ENCODE results near the gene PRKG1.
"Not testable (repeated sequence)": the region's sequence is repeated elsewhere in the genome, so short reads cannot be mapped to it uniquely, and the experiment has no call there.

The PRKG1 gene

GRCh38 chr10:51748959-51749358 is 674.7 kb downstream of the PRKG1 start:
- no peak overlapping the region for H3K27ac ChIP-seq (replicated peaks)
- no peak overlapping the region for H3K4me3 ChIP-seq (replicated peaks; ENCODE audit: insufficient read depth, low read length)
- no peak for DNase-seq (ENCODE audit: low read depth in 1 of 2, low spot score in 1 of 2)

GRCh38 chr10:51758366-51758765 is 684.1 kb downstream of the PRKG1 start:
- H3K27ac ChIP-seq (replicated peaks): no peak overlapping the region

More at GRCh38 chr10:51748959-51749358, 674.7 kb downstream of the PRKG1 start:
- H3K27me3 ChIP-seq (ENCODE audit: insufficient read depth, poor library complexity, severe bottlenecking): no peaks in the 10 kb centered on the region
- TF ChIP-seq, protein P1, sequence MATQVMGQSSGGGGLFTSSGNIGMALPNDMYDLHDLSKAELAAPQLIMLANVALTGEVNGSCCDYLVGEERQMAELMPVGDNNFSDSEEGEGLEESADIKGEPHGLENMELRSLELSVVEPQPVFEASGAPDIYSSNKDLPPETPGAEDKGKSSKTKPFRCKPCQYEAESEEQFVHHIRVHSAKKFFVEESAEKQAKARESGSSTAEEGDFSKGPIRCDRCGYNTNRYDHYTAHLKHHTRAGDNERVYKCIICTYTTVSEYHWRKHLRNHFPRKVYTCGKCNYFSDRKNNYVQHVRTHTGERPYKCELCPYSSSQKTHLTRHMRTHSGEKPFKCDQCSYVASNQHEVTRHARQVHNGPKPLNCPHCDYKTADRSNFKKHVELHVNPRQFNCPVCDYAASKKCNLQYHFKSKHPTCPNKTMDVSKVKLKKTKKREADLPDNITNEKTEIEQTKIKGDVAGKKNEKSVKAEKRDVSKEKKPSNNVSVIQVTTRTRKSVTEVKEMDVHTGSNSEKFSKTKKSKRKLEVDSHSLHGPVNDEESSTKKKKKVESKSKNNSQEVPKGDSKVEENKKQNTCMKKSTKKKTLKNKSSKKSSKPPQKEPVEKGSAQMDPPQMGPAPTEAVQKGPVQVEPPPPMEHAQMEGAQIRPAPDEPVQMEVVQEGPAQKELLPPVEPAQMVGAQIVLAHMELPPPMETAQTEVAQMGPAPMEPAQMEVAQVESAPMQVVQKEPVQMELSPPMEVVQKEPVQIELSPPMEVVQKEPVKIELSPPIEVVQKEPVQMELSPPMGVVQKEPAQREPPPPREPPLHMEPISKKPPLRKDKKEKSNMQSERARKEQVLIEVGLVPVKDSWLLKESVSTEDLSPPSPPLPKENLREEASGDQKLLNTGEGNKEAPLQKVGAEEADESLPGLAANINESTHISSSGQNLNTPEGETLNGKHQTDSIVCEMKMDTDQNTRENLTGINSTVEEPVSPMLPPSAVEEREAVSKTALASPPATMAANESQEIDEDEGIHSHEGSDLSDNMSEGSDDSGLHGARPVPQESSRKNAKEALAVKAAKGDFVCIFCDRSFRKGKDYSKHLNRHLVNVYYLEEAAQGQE (IDR thresholded peaks at IDR 0.05; ENCODE audit: insufficient replicate concordance, low read depth): no peak
- TF ChIP-seq, protein P2, sequence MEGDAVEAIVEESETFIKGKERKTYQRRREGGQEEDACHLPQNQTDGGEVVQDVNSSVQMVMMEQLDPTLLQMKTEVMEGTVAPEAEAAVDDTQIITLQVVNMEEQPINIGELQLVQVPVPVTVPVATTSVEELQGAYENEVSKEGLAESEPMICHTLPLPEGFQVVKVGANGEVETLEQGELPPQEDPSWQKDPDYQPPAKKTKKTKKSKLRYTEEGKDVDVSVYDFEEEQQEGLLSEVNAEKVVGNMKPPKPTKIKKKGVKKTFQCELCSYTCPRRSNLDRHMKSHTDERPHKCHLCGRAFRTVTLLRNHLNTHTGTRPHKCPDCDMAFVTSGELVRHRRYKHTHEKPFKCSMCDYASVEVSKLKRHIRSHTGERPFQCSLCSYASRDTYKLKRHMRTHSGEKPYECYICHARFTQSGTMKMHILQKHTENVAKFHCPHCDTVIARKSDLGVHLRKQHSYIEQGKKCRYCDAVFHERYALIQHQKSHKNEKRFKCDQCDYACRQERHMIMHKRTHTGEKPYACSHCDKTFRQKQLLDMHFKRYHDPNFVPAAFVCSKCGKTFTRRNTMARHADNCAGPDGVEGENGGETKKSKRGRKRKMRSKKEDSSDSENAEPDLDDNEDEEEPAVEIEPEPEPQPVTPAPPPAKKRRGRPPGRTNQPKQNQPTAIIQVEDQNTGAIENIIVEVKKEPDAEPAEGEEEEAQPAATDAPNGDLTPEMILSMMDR (IDR thresholded peaks at IDR 0.05; ENCODE audit: insufficient read depth, low read length): no peak
- no peak for TF ChIP-seq GABPA (IDR thresholded peaks at IDR 0.05; ENCODE audit: low read depth)
- no peak for TF ChIP-seq POLR2AphosphoS5 (IDR thresholded peaks at IDR 0.05; ENCODE audit: low read depth)
- no peak for TF ChIP-seq SPI1 (IDR thresholded peaks at IDR 0.05; ENCODE audit: borderline replicate concordance, low read depth)

DNA sequence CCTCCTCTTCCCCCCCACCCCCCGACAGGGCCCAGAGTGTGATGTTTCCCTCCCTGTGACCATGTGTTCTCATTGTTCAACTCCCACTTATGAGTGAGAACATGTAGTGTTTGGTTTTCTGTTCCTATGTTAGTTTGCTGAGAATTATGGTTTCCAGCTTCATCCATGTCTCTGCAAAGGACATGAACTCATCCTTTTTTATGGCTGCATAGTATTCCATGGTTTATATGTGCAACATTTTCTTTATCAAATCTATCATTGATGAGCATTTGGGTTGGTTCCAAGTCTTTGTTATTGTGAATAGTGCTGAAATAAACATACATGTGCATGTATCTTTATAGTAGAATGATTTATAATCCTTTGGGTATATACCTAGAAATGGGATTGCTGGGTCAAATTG is 684.6 kb downstream of the PRKG1 start:
- not testable (repeated sequence) for H3K27me3 ChIP-seq (ENCODE audit: insufficient read depth, poor library complexity, severe bottlenecking)

More at GRCh38 chr10:51758366-51758765, 684.1 kb downstream of the PRKG1 start:
- Histone ChIP-seq H3K4me3 (replicated peaks; ENCODE audit: insufficient read depth, low read length) (no peak overlapping the region), H3K27me3 (ENCODE audit: insufficient read depth, poor library complexity, severe bottlenecking) (no peaks in the 10 kb centered on the region)
- TF ChIP-seq, protein P2 (IDR thresholded peaks at IDR 0.05; ENCODE audit: insufficient read depth, low read length): no peak
- TF ChIP-seq, protein P1 (IDR thresholded peaks at IDR 0.05; ENCODE audit: insufficient replicate concordance, low read depth): no peak
- no peak for TF ChIP-seq SPI1 (IDR thresholded peaks at IDR 0.05; ENCODE audit: borderline replicate concordance, low read depth)
- no peak for TF ChIP-seq POLR2AphosphoS5 (IDR thresholded peaks at IDR 0.05; ENCODE audit: low read depth)
- no peak for TF ChIP-seq GABPA (IDR thresholded peaks at IDR 0.05; ENCODE audit: low read depth)
- no peak for DNase-seq (ENCODE audit: low read depth in 1 of 2, low spot score in 1 of 2)

GRCh38 chr10:51759896-51760534 is 685.7 kb downstream of the PRKG1 start:
- DNase-seq (ENCODE audit: low read depth in 1 of 2, low spot score in 1 of 2): no peak
- H3K27me3 ChIP-seq (ENCODE audit: insufficient read depth, poor library complexity, severe bottlenecking): no peaks in the 10 kb centered on the region
- H3K4me3 ChIP-seq (replicated peaks; ENCODE audit: insufficient read depth, low read length): no peak overlapping the region
- TF ChIP-seq GABPA (IDR thresholded peaks at IDR 0.05; ENCODE audit: low read depth): no peak
- TF ChIP-seq, protein P1 (IDR thresholded peaks at IDR 0.05; ENCODE audit: insufficient replicate concordance, low read depth): no peak
- no peak for TF ChIP-seq SPI1 (IDR thresholded peaks at IDR 0.05; ENCODE audit: borderline replicate concordance, low read depth)
- TF ChIP-seq POLR2AphosphoS5 (IDR thresholded peaks at IDR 0.05; ENCODE audit: low read depth): no peak
- TF ChIP-seq, protein P2 (IDR thresholded peaks at IDR 0.05; ENCODE audit: insufficient read depth, low read length): no peak
- H3K27ac ChIP-seq (replicated peaks): no peak overlapping the region

More for the DNA sequence above, 684.6 kb downstream of the PRKG1 start:
- not testable (repeated sequence) for H3K4me3 ChIP-seq (replicated peaks; ENCODE audit: insufficient read depth, low read length); H3K27ac ChIP-seq (replicated peaks); DNase-seq (ENCODE audit: low read depth in 1 of 2, low spot score in 1 of 2)

All from HL-60 (cell line).